Stomach (tissue), 4 donors: Measurements from ENCODE around the gene SCYGR2.

Experiments
- EP300 ChIP-seq: sonication (generic); formaldehyde crosslinking; IDR thresholded peaks from one replicate; pipeline ENCODE4 v1.6.1; 2017; ENCODE audit warnings: antibody characterized with exemption
- POLR2A ChIP-seq, 4 donors: fragments of 450-650 bp; IDR thresholded peaks; one replicate each; pipeline ENCODE4 v1.6.1; 2016; ENCODE audit warnings: antibody characterized with exemption in 4 of 4, control low read depth in 2 of 4, mild to moderate bottlenecking in 1 of 4, moderate library complexity in 1 of 4
- TF ChIP-seq, protein P1 (sequence below), 7 experiments: fragments of 450-650 bp in 4 of 7; fragments of 200-600 bp in 3 of 7; sonication (generic) in 3 of 7; IDR thresholded peaks; one replicate each; pipeline ENCODE4 v1.5.1; 2016 to 2019; ENCODE audit warnings: antibody characterized with exemption in 7 of 7, control low read depth in 2 of 7, mild to moderate bottlenecking in 1 of 7

DNA sequence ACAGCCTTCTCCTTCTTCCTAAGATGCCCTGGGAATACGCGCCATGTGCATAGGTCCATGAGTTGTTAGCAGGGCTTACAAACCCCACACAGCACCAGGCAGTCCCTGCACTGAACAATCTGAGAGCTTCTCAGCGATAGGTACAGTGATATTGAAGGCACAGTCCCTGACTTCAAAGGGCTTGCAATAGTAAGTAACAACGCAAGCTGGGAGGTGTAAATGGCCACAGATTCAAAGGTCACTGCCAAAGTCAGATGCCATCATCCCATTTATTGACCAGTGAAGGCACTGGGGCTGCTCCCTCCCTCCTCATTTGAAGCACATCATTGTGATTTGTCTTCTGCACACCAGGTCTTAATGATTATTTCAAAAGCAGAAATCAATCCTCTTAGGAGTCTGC lies 16.5 kb downstream of the SCYGR2 start:
- TF ChIP-seq EP300 = no peak
- no peak for TF ChIP-seq POLR2A (IDR thresholded peaks at IDR 0.05)
- TF ChIP-seq, protein P1, sequence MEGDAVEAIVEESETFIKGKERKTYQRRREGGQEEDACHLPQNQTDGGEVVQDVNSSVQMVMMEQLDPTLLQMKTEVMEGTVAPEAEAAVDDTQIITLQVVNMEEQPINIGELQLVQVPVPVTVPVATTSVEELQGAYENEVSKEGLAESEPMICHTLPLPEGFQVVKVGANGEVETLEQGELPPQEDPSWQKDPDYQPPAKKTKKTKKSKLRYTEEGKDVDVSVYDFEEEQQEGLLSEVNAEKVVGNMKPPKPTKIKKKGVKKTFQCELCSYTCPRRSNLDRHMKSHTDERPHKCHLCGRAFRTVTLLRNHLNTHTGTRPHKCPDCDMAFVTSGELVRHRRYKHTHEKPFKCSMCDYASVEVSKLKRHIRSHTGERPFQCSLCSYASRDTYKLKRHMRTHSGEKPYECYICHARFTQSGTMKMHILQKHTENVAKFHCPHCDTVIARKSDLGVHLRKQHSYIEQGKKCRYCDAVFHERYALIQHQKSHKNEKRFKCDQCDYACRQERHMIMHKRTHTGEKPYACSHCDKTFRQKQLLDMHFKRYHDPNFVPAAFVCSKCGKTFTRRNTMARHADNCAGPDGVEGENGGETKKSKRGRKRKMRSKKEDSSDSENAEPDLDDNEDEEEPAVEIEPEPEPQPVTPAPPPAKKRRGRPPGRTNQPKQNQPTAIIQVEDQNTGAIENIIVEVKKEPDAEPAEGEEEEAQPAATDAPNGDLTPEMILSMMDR (IDR thresholded peaks at IDR 0.05) = no peak
